Measurements from ENCODE around the gene ECHS1.

DNA sequence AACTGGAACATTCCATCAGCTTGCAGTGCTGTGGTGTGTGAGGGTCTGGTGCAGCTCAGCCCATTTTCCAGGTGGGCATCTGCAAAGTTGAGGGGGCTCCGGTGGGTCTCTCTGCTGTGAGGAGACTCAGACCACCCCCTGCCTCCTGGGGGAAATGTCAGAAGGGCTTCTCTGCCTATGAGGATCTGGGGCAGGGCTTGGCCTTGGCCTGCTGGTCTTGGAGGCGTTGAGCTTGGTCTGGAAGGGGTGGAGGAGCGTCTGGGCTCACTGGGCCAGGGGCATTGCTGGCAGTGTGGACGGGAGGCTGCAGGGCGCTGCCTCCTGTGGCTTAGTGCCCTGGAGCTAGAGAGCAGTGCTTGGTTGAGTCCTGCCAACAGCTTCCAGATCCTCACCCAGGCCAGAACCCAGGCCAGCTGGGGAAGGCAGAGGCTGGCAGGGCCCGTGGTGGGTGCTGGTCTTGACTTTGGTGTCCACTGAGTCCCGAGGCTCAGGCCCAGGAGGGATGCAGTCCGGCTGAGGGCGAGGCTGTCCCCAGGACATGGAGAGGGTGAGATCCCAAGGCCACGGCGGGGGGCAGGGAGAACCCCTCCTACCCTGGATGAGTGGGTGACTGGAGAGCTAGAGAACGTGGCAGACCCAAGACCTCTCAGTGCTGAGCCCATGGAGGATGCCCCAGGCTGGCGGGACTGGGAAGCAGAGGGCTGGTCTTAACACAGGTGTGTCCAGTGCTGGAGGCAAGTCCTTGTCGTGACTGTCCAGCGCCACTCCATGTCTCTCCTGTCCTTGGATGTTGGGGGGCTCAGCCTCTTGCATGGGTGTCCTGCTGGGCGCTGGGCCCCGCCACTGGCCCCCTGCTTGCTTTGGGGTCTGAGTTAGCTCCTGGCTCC lies 48.4 kb upstream of the ECHS1 start:
- TF ChIP-seq CTCF (IDR thresholded peaks at IDR 0.05) (no peak), POLR2A (IDR thresholded peaks at IDR 0.05) (no peak)

Data from right lobe of liver (tissue), 4 donors.